NT2/D1 (cell line): ENCODE data around the gene POLE3.

Experiments used
- SUZ12 ChIP-seq: IDR thresholded peaks from 2 replicates; pipeline ENCODE4 v1.6.1; 2011; ENCODE audit not compliant: insufficient read length, insufficient read depth; ENCODE audit errors: extremely low read depth
- YY1 ChIP-seq: IDR thresholded peaks from 2 replicates; pipeline ENCODE4 v1.6.1; 2011; ENCODE audit not compliant: insufficient read length, insufficient read depth
- ZNF274 ChIP-seq: IDR thresholded peaks from 2 replicates; pipeline ENCODE4 v1.6.1; 2011; ENCODE audit warnings: mild to moderate bottlenecking, low read depth, low read length

DNA sequence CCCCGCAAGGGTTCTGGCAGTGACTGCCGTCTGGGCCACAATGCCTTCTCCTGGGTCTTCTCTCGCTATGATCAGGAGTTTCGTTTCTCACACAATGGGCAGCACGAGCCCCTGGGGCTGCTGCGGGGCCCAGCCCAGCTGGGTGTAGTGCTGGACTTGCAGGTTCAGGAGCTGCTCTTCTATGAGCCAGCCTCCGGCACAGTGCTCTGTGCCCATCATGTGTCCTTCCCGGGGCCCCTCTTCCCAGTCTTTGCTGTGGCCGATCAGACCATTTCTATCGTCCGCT lies 40.7 kb downstream of the POLE3 start:
- TF ChIP-seq SUZ12, result no peak
- TF ChIP-seq YY1, result no peak
- TF ChIP-seq ZNF274, result no peak
